Neural cell (in vitro differentiated cells): ENCODE data around the gene NACA2. TPM values are rescaled to one million over a fixed set of nuclear protein-coding genes. Genes with fewer than 3 reads are reported as not detected.

Source experiments
- H2AFZ ChIP-seq: fragments of 200-600, 300-800 bp; sonication (generic), shearing (Covaris generic); 2 replicates; pipeline ENCODE4 v1.6.0; 2014; ENCODE audit warnings: low read depth, mild to moderate bottlenecking, antibody characterized with exemption, low read length, moderate library complexity
- H3F3A ChIP-seq: fragments of 200-600 bp; shearing (Covaris generic); 2 replicates; pipeline ENCODE4 v1.6.1; 2016; ENCODE audit warnings: mild to moderate bottlenecking, moderate library complexity, mixed read lengths, antibody characterized with exemption, low read length; ENCODE audit not compliant: insufficient read depth, poor library complexity, severe bottlenecking
- H3K27ac ChIP-seq: fragments of 200-600, 300-800 bp; sonication (generic), shearing (Covaris generic); 2 replicates; pipeline ENCODE4 v1.5.1; 2014; ENCODE audit warnings: mild to moderate bottlenecking, low read length, moderate library complexity
- H3K27me3 ChIP-seq: fragments of 300-800, 200-600 bp; sonication (generic), shearing (Covaris generic); 2 replicates; pipeline ENCODE4 v1.6.0; 2014; ENCODE audit warnings: mild to moderate bottlenecking, low read depth, low read length, moderate library complexity; ENCODE audit not compliant: insufficient read depth
- H3K36me3 ChIP-seq: fragments of 300-800, 200-600 bp; sonication (generic), shearing (Covaris generic); 2 replicates; pipeline ENCODE4 v1.5.1; 2014; ENCODE audit warnings: mild to moderate bottlenecking, antibody characterized with exemption, low read length, moderate library complexity; ENCODE audit not compliant: insufficient read depth
- H3K4me2 ChIP-seq: fragments of 300-800, 200-600 bp; sonication (generic), shearing (Covaris generic); 2 replicates; pipeline ENCODE4 v1.6.0; 2014; ENCODE audit warnings: mild to moderate bottlenecking, low read length
- H3K4me3 ChIP-seq: fragments of 300-800, 200-600 bp; sonication (generic), shearing (Covaris generic); 2 replicates; pipeline ENCODE4 v1.5.1; 2014; ENCODE audit warnings: mild to moderate bottlenecking, low read length, moderate library complexity
- H3K79me2 ChIP-seq: fragments of 200-600 bp; shearing (Covaris generic); replicated peaks from 2 replicates; pipeline ENCODE4 v1.6.0; 2014; ENCODE audit warnings: mild to moderate bottlenecking, low read length, moderate library complexity; ENCODE audit not compliant: insufficient read depth
- H3K9ac ChIP-seq: fragments of 300-800, 200-600 bp; sonication (generic), shearing (Covaris generic); 2 replicates; pipeline ENCODE4 v1.6.1; 2016; ENCODE audit warnings: mild to moderate bottlenecking, low read length, mixed read lengths
- H3K9me2 ChIP-seq: fragments of 200-600 bp; shearing (Covaris generic); 2 replicates; pipeline ENCODE4 v1.6.1; 2016; ENCODE audit warnings: mild to moderate bottlenecking, low read length, mixed read lengths; ENCODE audit not compliant: insufficient read depth
- H3K9me3 ChIP-seq: fragments of 200-600, 300-800 bp; sonication (generic), shearing (Covaris generic); 2 replicates; pipeline ENCODE4 v1.6.1; 2016; ENCODE audit warnings: mild to moderate bottlenecking, mixed run types, low read length, moderate library complexity, mixed read lengths
- H4K20me1 ChIP-seq: fragments of 200-600 bp; shearing (Covaris generic); 2 replicates; pipeline ENCODE4 v1.6.1; 2016; ENCODE audit warnings: mild to moderate bottlenecking, mixed run types; ENCODE audit not compliant: insufficient read depth
- EP300 ChIP-seq: fragments of 450-650 bp; conservative IDR thresholded peaks from 2 replicates; pipeline ENCODE4 v1.6.1; 2014; ENCODE audit warnings: antibody characterized with exemption, mild to moderate bottlenecking, moderate library complexity; ENCODE audit not compliant: poor library complexity, severe bottlenecking
- EZH2 ChIP-seq: fragments of 200-600, 300-800 bp; shearing (Covaris generic), sonication (generic); IDR thresholded peaks from 2 replicates; pipeline ENCODE4 v1.6.1; 2014; ENCODE audit warnings: antibody characterized with exemption, low read length, borderline replicate concordance, mild to moderate bottlenecking; ENCODE audit not compliant: insufficient read depth, poor library complexity, severe bottlenecking
- MXI1 ChIP-seq: fragments of 450-650 bp; conservative IDR thresholded peaks from 2 replicates; pipeline ENCODE4 v1.6.1; 2014; ENCODE audit warnings: antibody characterized with exemption, mild to moderate bottlenecking; ENCODE audit not compliant: poor library complexity, severe bottlenecking
- POLR2AphosphoS5 ChIP-seq: IDR thresholded peaks from 2 replicates; pipeline ENCODE4 v1.6.1; 2012
- RAD21 ChIP-seq: fragments of 450-650 bp; conservative IDR thresholded peaks from 2 replicates; pipeline ENCODE4 v1.6.1; 2014; ENCODE audit warnings: antibody characterized with exemption, mild to moderate bottlenecking, moderate library complexity
- SMC3 ChIP-seq: fragments of 450-650 bp; conservative IDR thresholded peaks from 2 replicates; pipeline ENCODE4 v1.6.1; 2014; ENCODE audit warnings: antibody characterized with exemption, mild to moderate bottlenecking, moderate library complexity; ENCODE audit not compliant: poor library complexity
- TAF1 ChIP-seq: IDR thresholded peaks from 2 replicates; pipeline ENCODE4 v1.6.1; 2012; ENCODE audit warnings: low read depth
- polyA plus RNA-seq: library from polyadenylated mRNA; depleted of rRNA; stranded (reverse); fragments of >200 nt; gene quantifications from 2 replicates; pipeline ENCODE4 v1.2.3, GENCODE V29; 2014
- TF ChIP-seq, protein P1 (sequence below): fragments of 450-650 bp; IDR thresholded peaks from 2 replicates; pipeline ENCODE4 v1.5.1; 2014; ENCODE audit warnings: antibody characterized with exemption, mild to moderate bottlenecking, moderate library complexity; ENCODE audit not compliant: poor library complexity, severe bottlenecking
- TF ChIP-seq, protein P2 (sequence below): IDR thresholded peaks from 2 replicates; pipeline ENCODE4 v1.6.1; 2012; ENCODE audit warnings: borderline replicate concordance

Gene NACA2
- polyA plus RNA-seq, 1 donor from 2014 or later, result not detected

DNA sequence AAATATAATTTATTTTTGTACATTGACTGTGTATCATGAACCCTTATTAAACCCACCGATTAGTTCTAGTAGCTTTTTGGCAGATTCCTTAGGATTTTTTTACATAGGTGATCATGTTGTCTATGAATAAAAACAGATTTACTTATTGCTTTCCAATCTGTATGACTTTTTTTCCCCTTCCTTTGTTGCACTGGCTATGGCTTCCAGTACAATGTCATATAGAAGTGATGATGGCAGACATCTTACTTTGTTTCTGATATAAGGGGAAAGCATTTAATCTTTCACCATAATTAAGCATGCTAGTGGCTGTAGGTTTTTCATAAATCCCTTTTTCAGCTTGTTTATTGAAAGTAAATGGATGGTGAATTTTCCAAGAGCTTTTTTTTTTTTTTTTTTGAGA is 28.9 kb upstream of the NACA2 start:
- Histone ChIP-seq H3F3A (no peaks in the 10 kb centered on the region), H3K9ac (no peak overlapping the region)

DNA sequence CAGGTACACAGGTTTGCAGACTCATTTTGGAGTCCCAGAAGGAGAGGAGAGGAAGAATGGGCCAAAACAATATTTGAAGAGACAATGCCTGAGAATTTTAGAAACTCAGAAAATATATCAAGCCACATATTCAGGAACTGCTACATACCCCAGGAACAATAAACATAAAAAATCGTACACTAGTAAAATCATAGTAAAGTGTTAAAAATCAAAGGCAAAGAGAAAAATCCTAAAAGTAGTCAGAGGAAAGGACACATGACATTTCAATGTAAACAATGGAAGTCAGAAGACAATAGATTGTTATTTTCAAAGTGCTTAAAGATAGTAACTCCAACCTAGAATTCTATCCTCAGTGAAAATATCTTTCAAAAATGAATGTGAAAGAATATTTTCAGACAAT is 28.5 kb upstream of the NACA2 start:
- H4K20me1 ChIP-seq, result no peaks in the 10 kb centered on the region
- no peaks in the 10 kb centered on the region for H3K9me2 ChIP-seq
- H3K4me2 ChIP-seq, result no peak overlapping the region
- H3F3A ChIP-seq, result no peaks in the 10 kb centered on the region
- no peaks in the 10 kb centered on the region for H3K9me3 ChIP-seq
- no peak overlapping the region for H3K27ac ChIP-seq
- no peaks in the 10 kb centered on the region for H3K79me2 ChIP-seq
- no peak overlapping the region for H3K4me3 ChIP-seq
- H3K9ac ChIP-seq, result no peak overlapping the region
- no peak for TF ChIP-seq TAF1
- TF ChIP-seq EP300, result no peak
- TF ChIP-seq MXI1, result no peak
- TF ChIP-seq SMC3, result no peak
- no peak for TF ChIP-seq POLR2AphosphoS5
- TF ChIP-seq RAD21, result no peak
- TF ChIP-seq, protein P1, sequence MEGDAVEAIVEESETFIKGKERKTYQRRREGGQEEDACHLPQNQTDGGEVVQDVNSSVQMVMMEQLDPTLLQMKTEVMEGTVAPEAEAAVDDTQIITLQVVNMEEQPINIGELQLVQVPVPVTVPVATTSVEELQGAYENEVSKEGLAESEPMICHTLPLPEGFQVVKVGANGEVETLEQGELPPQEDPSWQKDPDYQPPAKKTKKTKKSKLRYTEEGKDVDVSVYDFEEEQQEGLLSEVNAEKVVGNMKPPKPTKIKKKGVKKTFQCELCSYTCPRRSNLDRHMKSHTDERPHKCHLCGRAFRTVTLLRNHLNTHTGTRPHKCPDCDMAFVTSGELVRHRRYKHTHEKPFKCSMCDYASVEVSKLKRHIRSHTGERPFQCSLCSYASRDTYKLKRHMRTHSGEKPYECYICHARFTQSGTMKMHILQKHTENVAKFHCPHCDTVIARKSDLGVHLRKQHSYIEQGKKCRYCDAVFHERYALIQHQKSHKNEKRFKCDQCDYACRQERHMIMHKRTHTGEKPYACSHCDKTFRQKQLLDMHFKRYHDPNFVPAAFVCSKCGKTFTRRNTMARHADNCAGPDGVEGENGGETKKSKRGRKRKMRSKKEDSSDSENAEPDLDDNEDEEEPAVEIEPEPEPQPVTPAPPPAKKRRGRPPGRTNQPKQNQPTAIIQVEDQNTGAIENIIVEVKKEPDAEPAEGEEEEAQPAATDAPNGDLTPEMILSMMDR, result no peak
- TF ChIP-seq EZH2, result no peak
- TF ChIP-seq, protein P2, sequence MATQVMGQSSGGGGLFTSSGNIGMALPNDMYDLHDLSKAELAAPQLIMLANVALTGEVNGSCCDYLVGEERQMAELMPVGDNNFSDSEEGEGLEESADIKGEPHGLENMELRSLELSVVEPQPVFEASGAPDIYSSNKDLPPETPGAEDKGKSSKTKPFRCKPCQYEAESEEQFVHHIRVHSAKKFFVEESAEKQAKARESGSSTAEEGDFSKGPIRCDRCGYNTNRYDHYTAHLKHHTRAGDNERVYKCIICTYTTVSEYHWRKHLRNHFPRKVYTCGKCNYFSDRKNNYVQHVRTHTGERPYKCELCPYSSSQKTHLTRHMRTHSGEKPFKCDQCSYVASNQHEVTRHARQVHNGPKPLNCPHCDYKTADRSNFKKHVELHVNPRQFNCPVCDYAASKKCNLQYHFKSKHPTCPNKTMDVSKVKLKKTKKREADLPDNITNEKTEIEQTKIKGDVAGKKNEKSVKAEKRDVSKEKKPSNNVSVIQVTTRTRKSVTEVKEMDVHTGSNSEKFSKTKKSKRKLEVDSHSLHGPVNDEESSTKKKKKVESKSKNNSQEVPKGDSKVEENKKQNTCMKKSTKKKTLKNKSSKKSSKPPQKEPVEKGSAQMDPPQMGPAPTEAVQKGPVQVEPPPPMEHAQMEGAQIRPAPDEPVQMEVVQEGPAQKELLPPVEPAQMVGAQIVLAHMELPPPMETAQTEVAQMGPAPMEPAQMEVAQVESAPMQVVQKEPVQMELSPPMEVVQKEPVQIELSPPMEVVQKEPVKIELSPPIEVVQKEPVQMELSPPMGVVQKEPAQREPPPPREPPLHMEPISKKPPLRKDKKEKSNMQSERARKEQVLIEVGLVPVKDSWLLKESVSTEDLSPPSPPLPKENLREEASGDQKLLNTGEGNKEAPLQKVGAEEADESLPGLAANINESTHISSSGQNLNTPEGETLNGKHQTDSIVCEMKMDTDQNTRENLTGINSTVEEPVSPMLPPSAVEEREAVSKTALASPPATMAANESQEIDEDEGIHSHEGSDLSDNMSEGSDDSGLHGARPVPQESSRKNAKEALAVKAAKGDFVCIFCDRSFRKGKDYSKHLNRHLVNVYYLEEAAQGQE, result no peak
- no peaks in the 10 kb centered on the region for H3K36me3 ChIP-seq
- no peaks in the 10 kb centered on the region for H3K27me3 ChIP-seq
- no peak overlapping the region for H2AFZ ChIP-seq

More for the DNA sequence above, 28.9 kb upstream of the NACA2 start:
- H3K9me3 ChIP-seq, result no peaks in the 10 kb centered on the region
- TF ChIP-seq, protein P1, result no peak
- no peak for TF ChIP-seq EP300
- TF ChIP-seq RAD21, result no peak
- TF ChIP-seq EZH2, result no peak
- TF ChIP-seq POLR2AphosphoS5, result no peak
- no peak for TF ChIP-seq MXI1
- TF ChIP-seq, protein P2, result no peak
- no peak for TF ChIP-seq TAF1
- TF ChIP-seq SMC3, result no peak
- no peaks in the 10 kb centered on the region for H3K79me2 ChIP-seq
- no peaks in the 10 kb centered on the region for H3K27me3 ChIP-seq
- H3K27ac ChIP-seq, result no peak overlapping the region
- no peaks in the 10 kb centered on the region for H4K20me1 ChIP-seq
- no peaks in the 10 kb centered on the region for H3K36me3 ChIP-seq
- H3K4me2 ChIP-seq, result no peak overlapping the region
- H3K9me2 ChIP-seq, result no peaks in the 10 kb centered on the region
- no peak overlapping the region for H2AFZ ChIP-seq
- H3K4me3 ChIP-seq, result no peak overlapping the region
